K562 (cell line): ENCODE results near the gene ACYP2. TPM values are rescaled to one million over a fixed set of nuclear protein-coding genes. Genes with fewer than 3 reads are reported as not detected.

Experiments
- ATAC-seq: fragments of 200-7000 bp; cut with Tn5 transposase; 3 replicates; pipeline ENCODE4 v1.9.1; 2020; ENCODE audit warnings: moderate library complexity
- BruUV-seq: library from RNA; stranded (reverse); fragments of 400-500 nt; replicated peaks from 2 replicates; lab custom pipeline; 2021; lab: Mats Ljungman, UMichigan
- CTCF ChIA-PET: fragments of 300-600 bp; formaldehyde crosslinking; extraction: SDS; loops from one replicate; lab custom pipeline; 2021; ENCODE audit warnings: low intra/inter-chr PET ratio; lab: Yijun Ruan, JAX
- POLR2A ChIA-PET: fragments of 300-600, 350-650 bp; sonication (Branson Sonifier 250); formaldehyde crosslinking; extraction: SDS; loops from one replicate; lab custom pipeline; 2021; ENCODE audit warnings: antibody characterized with exemption, inconsistent platforms; lab: Yijun Ruan, JAX
- DNase-seq, 4 experiments: peaks; one replicate each; pipeline versions ENCODE4 v3.0.0 to v3.0.0-alpha.2; 2011 to 2018; ENCODE audit warnings: low spot score in 3 of 4, mixed read lengths in 3 of 4; ENCODE audit errors: extremely low read depth in 1 of 4
- FAIRE-seq: peaks from 2 replicates; lab custom pipeline; 2011; peaks lifted over from hg19 to GRCh38; lab: Jason Lieb, UNC
- H2AFZ ChIP-seq: 2 replicates; pipeline ENCODE4 v1.6.0; 2011; ENCODE audit warnings: low read depth, low read length, control low read depth, inconsistent platforms
- H3K27ac ChIP-seq: fragments of 200-600 bp; 3 replicates; pipeline ENCODE4 v1.8.0; 2011; ENCODE audit warnings: low read depth, mild to moderate bottlenecking, control low read depth, inconsistent platforms, low read length, moderate library complexity, mixed read lengths; ENCODE audit errors: extremely low read depth
- H3K27me3 ChIP-seq, 2 experiments: fragments of 300-600 bp in 1 of 2; 2 replicates in 1 of 2; 3 replicates in 1 of 2; pipeline versions ENCODE4 v1.6.0 to v1.8.0; 2011; ENCODE audit warnings: inconsistent platforms in 2 of 2, low read length in 2 of 2, mild to moderate bottlenecking in 1 of 2, mixed read lengths in 1 of 2, moderate library complexity in 1 of 2; ENCODE audit not compliant: control insufficient read depth in 2 of 2, insufficient read depth in 2 of 2
- H3K36me3 ChIP-seq: fragments of 300-600 bp; 3 replicates; pipeline ENCODE4 v1.8.0; 2011; ENCODE audit warnings: mild to moderate bottlenecking, low read length, inconsistent platforms; ENCODE audit not compliant: control insufficient read depth, insufficient read depth
- H3K4me1 ChIP-seq, 2 experiments: fragments of 200-600 bp in 1 of 2; replicated peaks in 1 of 2; 2 replicates in 1 of 2; 3 replicates in 1 of 2; pipeline versions ENCODE4 v1.5.1 to v1.8.0; 2011; ENCODE audit warnings: inconsistent platforms in 2 of 2, low read length in 2 of 2, mild to moderate bottlenecking in 1 of 2, mixed read lengths in 1 of 2, moderate library complexity in 1 of 2; ENCODE audit not compliant: control insufficient read depth in 2 of 2, insufficient read depth in 2 of 2
- H3K4me2 ChIP-seq: 2 replicates; pipeline ENCODE4 v1.6.1; 2011; ENCODE audit warnings: low read length, control low read depth, inconsistent platforms, mixed read lengths; ENCODE audit not compliant: insufficient read depth
- H3K4me3 ChIP-seq: fragments of 200-600 bp; sonication (generic), shearing (Covaris generic); 2 replicates; pipeline ENCODE4 v1.5.1; 2016; ENCODE audit warnings: control low read depth, inconsistent platforms
- H3K79me2 ChIP-seq: fragments of 200-600 bp; 3 replicates; pipeline ENCODE4 v1.8.0; 2011; ENCODE audit warnings: low read length, inconsistent platforms; ENCODE audit not compliant: control insufficient read depth, insufficient read depth
- H3K9ac ChIP-seq, 2 experiments: 2 replicates each; pipeline versions ENCODE4 v1.6.0 to v1.6.1; 2011; ENCODE audit warnings: low read depth in 2 of 2, low read length in 2 of 2, control low read depth in 1 of 2, inconsistent platforms in 1 of 2, mild to moderate bottlenecking in 1 of 2, mixed read lengths in 1 of 2; ENCODE audit not compliant: insufficient read depth in 1 of 2
- H3K9me1 ChIP-seq: one replicate; pipeline ENCODE4 v1.6.0; 2011; ENCODE audit warnings: inconsistent platforms, mild to moderate bottlenecking, low read length, moderate library complexity; ENCODE audit not compliant: control insufficient read depth, insufficient read depth
- H3K9me3 ChIP-seq: replicated peaks from 2 replicates; pipeline ENCODE4 v1.5.1; 2011; ENCODE audit warnings: low read depth, low read length, inconsistent platforms; ENCODE audit not compliant: control insufficient read depth, insufficient read depth
- H4K20me1 ChIP-seq: replicated peaks from 2 replicates; pipeline ENCODE4 v1.6.1; 2011; ENCODE audit warnings: low read length, inconsistent platforms, mixed read lengths; ENCODE audit not compliant: control insufficient read depth, insufficient read depth
- CTCF ChIP-seq, 3 experiments: IDR thresholded peaks in 2 of 3; conservative IDR thresholded peaks in 1 of 3; 2 replicates each; pipeline ENCODE4 v1.5.1; 2011 to 2012; ENCODE audit warnings: low read length in 3 of 3, mild to moderate bottlenecking in 3 of 3, control low read depth in 2 of 3, improper control_type of control experiment in 1 of 3, inconsistent platforms in 1 of 3, low read depth in 1 of 3, mixed read lengths in 1 of 3, moderate library complexity in 1 of 3; ENCODE audit not compliant: insufficient read depth in 2 of 3
- DEAF1 ChIP-seq: fragments of 450-650 bp; formaldehyde crosslinking; IDR thresholded peaks from 2 replicates; pipeline ENCODE4 v1.4.0; 2020; ENCODE audit warnings: mild to moderate bottlenecking, moderate library complexity
- RAD21 ChIP-seq, 2 experiments: fragments of 250-450 bp in 1 of 2; fragments of 450-650 bp in 1 of 2; sonication (Bioruptor Pico) in 1 of 2; formaldehyde crosslinking in 1 of 2; IDR thresholded peaks in 1 of 2; conservative IDR thresholded peaks in 1 of 2; 2 replicates each; pipeline versions ENCODE4 v1.4.0 to v1.8.0; 2020 to 2022; ENCODE audit warnings: mild to moderate bottlenecking in 2 of 2, moderate library complexity in 1 of 2
- SMAD3 ChIP-seq: fragments of 450-650 bp; formaldehyde crosslinking; conservative IDR thresholded peaks from 2 replicates; pipeline ENCODE4 v1.4.0; 2020; ENCODE audit warnings: mild to moderate bottlenecking
- WGBS: fragments of 100-300 bp; shearing (Covaris generic); methylation state at CpG from one replicate; pipeline ENCODE4 v1.1.6; 2016; ENCODE audit warnings: low coverage, mixed read lengths; ENCODE audit not compliant: insufficient coverage; ENCODE audit errors: missing lambda C conversion rate; 5-methylcytosine and 5-hydroxymethylcytosine counted together
- in situ Hi-C: fragments of 300-500 bp; cut with MboI; formaldehyde crosslinking; loops from 4 replicates; pipeline ENCODE4 v1.15.0; 2018; ENCODE audit warnings: inconsistent platforms, mixed read lengths
- intact Hi-C: fragments of 100-400 bp; cut with micrococcal nuclease; formaldehyde crosslinking; loops from 2 replicates; pipeline ENCODE4 v1.14.2; 2022
- polyA plus RNA-seq, 8 experiments: library from polyadenylated mRNA; depleted of rRNA in 4 of 8; stranded (reverse) in 5 of 8; unstranded in 3 of 8; fragments of >200 nt; fragmentation: Nextera tagmentation in 2 of 8; fragmentation: Illumina TruSeq in 1 of 8; extraction: Ambion mirVana in 2 of 8; extraction: Trizol in 1 of 8; gene quantifications; 2 replicates each; pipeline versions ENCODE4 v1.2.1 to v1.2.3, GENCODE V29; 2011 to 2014; ENCODE audit warnings: inconsistent platforms in 1 of 8, missing spikeins in 1 of 8
- total RNA-seq, 7 experiments: library from RNA; depleted of rRNA in 6 of 7; stranded (reverse); fragments of >200 nt in 6 of 7; fragmentation: Illumina TruSeq in 2 of 7; extraction: Trizol in 2 of 7; gene quantifications; 2 replicates each; pipeline versions ENCODE4 v1.2.1 to v1.2.3, GENCODE V29; 2011 to 2021; ENCODE audit warnings: low replicate concordance in 1 of 7

ACYP2 gene
- total and polyA plus RNA-seq, 9 of the 15 experiments (the other 6 are each of a cell fraction or from before 2014, with no cell fraction given), result 1.0 to 4.1 (median 2.0) TPM

GRCh38 chr2:54206596-54206995 lies 91.2 kb downstream of the ACYP2 start:
- peak; percentile 22 to 30 (median 24) for DNase-seq
- CTCF ChIA-PET, result no interaction called here
- no peak overlapping the region for H2AFZ ChIP-seq
- H3K9me1 ChIP-seq, result no peaks in the 10 kb centered on the region
- no peaks in the 10 kb centered on the region for H3K27me3 ChIP-seq
- H3K9me3 ChIP-seq, result no peaks in the 10 kb centered on the region
- no peaks in the 10 kb centered on the region for H3K4me1 ChIP-seq
- WGBS, result 40% methylated on average over 2 of the region's 2 CpGs
- H4K20me1 ChIP-seq, result no peaks in the 10 kb centered on the region
- no peaks in the 10 kb centered on the region for H3K36me3 ChIP-seq
- no peak overlapping the region for H3K4me3 ChIP-seq
- peak; percentile 27 to 68 (median 64); a peak in 4 of 6 replicates for TF ChIP-seq CTCF (IDR thresholded peaks at IDR 0.05 in 2 of 3, conservative IDR thresholded peaks at IDR 0.05 in 1 of 3; ENCODE audit: insufficient read depth in 2 of 3, low read depth in 1 of 3, low read length in 3 of 3)
- TF ChIP-seq RAD21 (CRISPR knock-in tag; conservative IDR thresholded peaks at IDR 0.05 in 1 of 2, IDR thresholded peaks at IDR 0.05 in 1 of 2), result peak; percentile 49 to 64
- TF ChIP-seq SMAD3 (CRISPR knock-in tag), result no peak
- TF ChIP-seq DEAF1, result 0 out of 2 replicates have a peak, but pooled peaks have one; percentile 26
- in situ Hi-C loops (no loop called here), intact Hi-C loops (loop anchor here (5.0 kb wide), 1 partner anchor 296 kb away; no protein-coding TSS in a partner anchor)
- H3K4me2 ChIP-seq, result no peak overlapping the region
- H3K79me2 ChIP-seq, result no peaks in the 10 kb centered on the region; the same call in 2 of the 3 replicates
- POLR2A ChIA-PET, result no interaction called here
- no peak overlapping the region for H3K27ac ChIP-seq
- FAIRE-seq, result peak; percentile 77
- BruUV-seq, result no TSS peak
- H3K9ac ChIP-seq, result no peak overlapping the region
- ATAC-seq, result peak; percentile 79
